DOHH2 (cell line): ENCODE results near the gene TMEM82.

Source experiments
- H3F3A ChIP-seq: fragments of 200-600 bp; sonication (generic), shearing (Covaris generic); 2 replicates; pipeline ENCODE4 v1.6.0; 2016; ENCODE audit warnings: antibody characterized with exemption, mild to moderate bottlenecking; ENCODE audit not compliant: control insufficient read depth, insufficient read depth
- H3K27ac ChIP-seq: fragments of 200-600 bp; sonication (generic); 2 replicates; pipeline ENCODE4 v1.5.1; 2014; ENCODE audit warnings: low read depth, mild to moderate bottlenecking, low read length, moderate library complexity
- H3K27me3 ChIP-seq: fragments of 200-600 bp; sonication (generic); 2 replicates; pipeline ENCODE4 v1.6.1; 2014; ENCODE audit warnings: mild to moderate bottlenecking, low read length, mixed read lengths; ENCODE audit not compliant: control insufficient read depth
- H3K36me3 ChIP-seq: fragments of 200-600 bp; sonication (generic); 2 replicates; pipeline ENCODE4 v1.6.1; 2014; ENCODE audit warnings: mild to moderate bottlenecking, low read length, moderate library complexity, mixed read lengths; ENCODE audit not compliant: control insufficient read depth
- H3K4me1 ChIP-seq: fragments of 200-600 bp; sonication (generic); 2 replicates; pipeline ENCODE4 v1.6.1; 2014; ENCODE audit warnings: mild to moderate bottlenecking, low read length, mixed read lengths; ENCODE audit not compliant: control insufficient read depth
- H3K4me2 ChIP-seq: fragments of 200-600 bp; sonication (generic); 2 replicates; pipeline ENCODE4 v1.6.0; 2014; ENCODE audit warnings: mild to moderate bottlenecking, low read length, moderate library complexity
- H3K4me3 ChIP-seq: fragments of 200-600 bp; sonication (generic); 2 replicates; pipeline ENCODE4 v1.5.1; 2014; ENCODE audit warnings: mild to moderate bottlenecking, low read length, mixed read lengths
- H3K79me2 ChIP-seq: fragments of 200-600 bp; sonication (generic); 2 replicates; pipeline ENCODE4 v1.6.1; 2014; ENCODE audit warnings: mild to moderate bottlenecking, low read length, mixed read lengths; ENCODE audit not compliant: control insufficient read depth
- H3K9me2 ChIP-seq: fragments of 200-600 bp; sonication (generic); replicated peaks from 2 replicates; pipeline ENCODE4 v1.6.1; 2014; ENCODE audit warnings: mild to moderate bottlenecking, low read length, mixed read lengths; ENCODE audit not compliant: control insufficient read depth
- H3K9me3 ChIP-seq: fragments of 200-600 bp; sonication (generic); 2 replicates; pipeline ENCODE4 v1.6.1; 2014; ENCODE audit warnings: antibody characterized with exemption, low read length, mixed read lengths; ENCODE audit not compliant: control insufficient read depth, insufficient read depth
- H4K20me1 ChIP-seq: fragments of 200-600 bp; sonication (generic); 2 replicates; pipeline ENCODE4 v1.6.0; 2014; ENCODE audit warnings: low read depth, mild to moderate bottlenecking, antibody characterized with exemption, low read length, moderate library complexity; ENCODE audit not compliant: control insufficient read depth, insufficient read depth
- EZH2phosphoT487 ChIP-seq: fragments of 200-600 bp; sonication (generic); IDR thresholded peaks from 2 replicates; pipeline ENCODE4 v1.6.1; 2017; ENCODE audit warnings: borderline replicate concordance, mild to moderate bottlenecking, antibody characterized with exemption, low read length, moderate library complexity, mixed read lengths
- TF ChIP-seq, protein P1 (sequence below): fragments of 200-600 bp; sonication (generic); IDR thresholded peaks from one replicate; pipeline ENCODE4 v1.5.1; 2014; ENCODE audit warnings: antibody characterized with exemption, mild to moderate bottlenecking, low read depth, low read length; ENCODE audit not compliant: poor library complexity, severe bottlenecking

TMEM82 gene

DNA sequence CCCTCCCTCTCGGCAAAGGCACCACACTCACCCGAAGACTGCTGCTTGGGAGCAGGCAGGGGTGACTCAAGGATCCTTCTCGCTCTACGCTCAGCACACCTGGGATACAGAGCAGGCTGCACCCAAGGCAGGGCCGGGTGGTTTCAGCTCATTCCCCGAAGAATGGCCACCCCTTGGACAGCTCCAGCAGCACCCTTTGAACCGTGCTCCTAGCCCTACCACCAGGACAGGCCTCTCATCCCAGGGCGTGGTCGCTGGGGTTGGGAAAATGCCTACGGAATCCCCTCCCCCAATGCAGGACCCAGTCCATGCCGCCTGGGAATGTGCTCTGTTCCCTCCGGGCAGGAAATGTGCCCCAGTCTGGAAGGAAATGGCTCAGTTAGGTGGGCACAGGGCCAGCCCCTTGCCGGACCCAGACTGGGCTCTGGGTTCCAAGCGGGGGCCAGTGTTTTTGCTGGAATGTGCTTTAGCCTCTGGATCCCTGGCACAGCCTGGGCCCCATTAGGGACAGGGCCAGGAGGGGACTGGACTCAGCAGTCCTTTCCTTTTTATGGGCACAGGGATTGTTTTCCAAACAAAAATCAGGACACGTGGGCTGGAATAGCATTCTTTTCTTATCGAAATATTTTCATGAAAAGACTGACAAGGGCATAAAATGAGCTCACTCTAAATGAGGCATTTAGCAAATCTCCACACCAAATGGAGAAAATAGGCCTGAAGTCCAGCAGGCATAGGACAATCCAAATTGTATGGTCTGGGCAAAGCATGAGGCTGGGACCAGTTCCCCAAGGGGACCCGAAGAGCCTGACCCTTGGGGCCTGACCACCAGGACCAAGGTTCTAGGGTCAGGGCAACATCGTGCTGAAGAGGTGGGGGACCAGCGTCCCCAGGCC is 7.3 kb downstream of the TMEM82 start:
- H3K27me3 ChIP-seq = no peaks in the 10 kb centered on the region

DNA sequence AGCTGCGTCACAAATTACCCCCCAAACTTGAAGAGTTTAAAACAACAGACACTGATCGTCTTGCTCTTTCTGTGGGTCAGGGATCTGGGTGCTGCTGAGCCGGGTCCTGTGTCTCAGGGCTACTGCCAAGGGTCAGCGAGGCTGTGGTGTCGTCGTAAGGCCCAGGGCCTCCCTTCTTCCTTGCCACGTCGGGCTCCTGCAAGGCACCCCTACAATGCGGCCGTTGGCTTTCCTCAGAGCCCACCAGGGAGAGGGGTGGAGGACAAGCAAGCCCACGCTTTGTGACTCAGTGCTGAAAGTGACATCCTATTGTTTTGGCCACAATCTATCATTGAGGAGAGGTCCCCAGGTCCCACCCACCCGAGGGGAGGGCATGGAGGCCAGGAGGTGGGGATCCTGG is 8.6 kb downstream of the TMEM82 start:
- peaks cover 9% of the 10 kb centered on the region for H3K27me3 ChIP-seq
- no peak overlapping the region for H3K4me3 ChIP-seq
- H3K9me3 ChIP-seq = no peaks in the 10 kb centered on the region
- H3K79me2 ChIP-seq = no peaks in the 10 kb centered on the region
- no peaks in the 10 kb centered on the region for H3K9me2 ChIP-seq
- no peak overlapping the region for H3K4me2 ChIP-seq
- H3F3A ChIP-seq = no peaks in the 10 kb centered on the region
- no peaks in the 10 kb centered on the region for H3K4me1 ChIP-seq
- H3K27ac ChIP-seq = no peak overlapping the region
- no peaks in the 10 kb centered on the region for H4K20me1 ChIP-seq
- TF ChIP-seq EZH2phosphoT487 = no peak
- H3K36me3 ChIP-seq = no peaks in the 10 kb centered on the region

More for the DNA sequence above, 7.3 kb downstream of the TMEM82 start:
- no peak overlapping the region for H3K27ac ChIP-seq
- H3K4me2 ChIP-seq = no peak overlapping the region
- TF ChIP-seq, protein P1, sequence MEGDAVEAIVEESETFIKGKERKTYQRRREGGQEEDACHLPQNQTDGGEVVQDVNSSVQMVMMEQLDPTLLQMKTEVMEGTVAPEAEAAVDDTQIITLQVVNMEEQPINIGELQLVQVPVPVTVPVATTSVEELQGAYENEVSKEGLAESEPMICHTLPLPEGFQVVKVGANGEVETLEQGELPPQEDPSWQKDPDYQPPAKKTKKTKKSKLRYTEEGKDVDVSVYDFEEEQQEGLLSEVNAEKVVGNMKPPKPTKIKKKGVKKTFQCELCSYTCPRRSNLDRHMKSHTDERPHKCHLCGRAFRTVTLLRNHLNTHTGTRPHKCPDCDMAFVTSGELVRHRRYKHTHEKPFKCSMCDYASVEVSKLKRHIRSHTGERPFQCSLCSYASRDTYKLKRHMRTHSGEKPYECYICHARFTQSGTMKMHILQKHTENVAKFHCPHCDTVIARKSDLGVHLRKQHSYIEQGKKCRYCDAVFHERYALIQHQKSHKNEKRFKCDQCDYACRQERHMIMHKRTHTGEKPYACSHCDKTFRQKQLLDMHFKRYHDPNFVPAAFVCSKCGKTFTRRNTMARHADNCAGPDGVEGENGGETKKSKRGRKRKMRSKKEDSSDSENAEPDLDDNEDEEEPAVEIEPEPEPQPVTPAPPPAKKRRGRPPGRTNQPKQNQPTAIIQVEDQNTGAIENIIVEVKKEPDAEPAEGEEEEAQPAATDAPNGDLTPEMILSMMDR = no peak
- TF ChIP-seq EZH2phosphoT487 = no peak
- no peaks in the 10 kb centered on the region for H4K20me1 ChIP-seq
- no peaks in the 10 kb centered on the region for H3K9me2 ChIP-seq
- no peaks in the 10 kb centered on the region for H3F3A ChIP-seq
- no peaks in the 10 kb centered on the region for H3K79me2 ChIP-seq
- no peaks in the 10 kb centered on the region for H3K9me3 ChIP-seq
- H3K36me3 ChIP-seq = no peaks in the 10 kb centered on the region
- H3K4me3 ChIP-seq = no peak overlapping the region
- H3K4me1 ChIP-seq = no peaks in the 10 kb centered on the region

DNA sequence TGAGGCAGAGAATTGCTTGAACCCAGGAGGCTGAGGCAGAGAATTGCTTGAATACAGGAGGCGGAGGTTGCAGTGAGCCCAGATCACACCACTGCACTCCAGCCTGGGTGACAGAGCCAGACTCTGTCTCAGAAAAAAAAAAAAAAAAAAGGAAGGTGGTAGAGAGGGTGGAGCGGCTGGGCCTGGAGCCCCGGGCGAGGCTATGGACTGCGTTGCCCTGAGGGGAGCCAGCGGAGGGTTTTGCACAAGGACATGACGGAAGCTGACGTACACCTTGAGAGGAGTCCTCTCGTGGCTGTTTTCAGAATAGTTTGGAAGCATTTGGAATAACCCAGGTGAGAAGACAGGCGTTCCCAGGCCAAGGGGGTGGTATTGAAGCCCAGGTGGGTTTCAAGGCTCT is 9.4 kb downstream of the TMEM82 start:
- no peak for TF ChIP-seq EZH2phosphoT487
- TF ChIP-seq, protein P1 = no peak

DNA sequence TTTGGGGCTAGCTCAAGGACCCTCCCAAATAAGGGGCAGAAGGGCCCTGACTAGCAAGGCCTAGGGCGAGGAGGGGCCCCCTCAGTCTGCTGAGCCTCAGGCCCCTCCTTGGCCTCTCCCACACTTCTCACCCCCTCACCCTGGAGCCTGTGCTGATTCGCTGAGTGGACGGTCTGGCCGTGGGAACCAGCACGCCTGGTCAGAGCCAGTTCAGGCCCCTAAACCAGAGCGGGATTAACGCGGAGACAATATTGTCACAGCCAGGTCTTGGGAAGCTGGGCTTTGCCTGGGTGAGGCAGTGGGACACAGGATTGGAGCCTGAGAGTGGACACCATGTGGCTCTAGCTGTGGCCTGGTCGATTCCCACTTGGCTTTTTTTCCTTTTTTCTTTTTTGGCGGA is 11.5 kb downstream of the TMEM82 start:
- no peaks in the 10 kb centered on the region for H4K20me1 ChIP-seq
- no peak overlapping the region for H3K27ac ChIP-seq
- no peaks in the 10 kb centered on the region for H3F3A ChIP-seq
- no peaks in the 10 kb centered on the region for H3K9me3 ChIP-seq
- no peak for TF ChIP-seq EZH2phosphoT487
- TF ChIP-seq, protein P1 = no peak
- no peaks in the 10 kb centered on the region for H3K4me1 ChIP-seq
- H3K27me3 ChIP-seq = peaks cover 33% of the 10 kb centered on the region
- no peak overlapping the region for H3K4me2 ChIP-seq
- no peaks in the 10 kb centered on the region for H3K79me2 ChIP-seq
- H3K4me3 ChIP-seq = no peak overlapping the region
- H3K36me3 ChIP-seq = no peaks in the 10 kb centered on the region
- H3K9me2 ChIP-seq = no peaks in the 10 kb centered on the region

More for the DNA sequence above, 9.4 kb downstream of the TMEM82 start:
- no peaks in the 10 kb centered on the region for H3K4me1 ChIP-seq
- no peaks in the 10 kb centered on the region for H3F3A ChIP-seq
- no peaks in the 10 kb centered on the region for H3K36me3 ChIP-seq
- no peak overlapping the region for H3K27ac ChIP-seq
- peaks cover 16% of the 10 kb centered on the region for H3K27me3 ChIP-seq
- H3K4me2 ChIP-seq = no peak overlapping the region
- no peaks in the 10 kb centered on the region for H4K20me1 ChIP-seq
- H3K4me3 ChIP-seq = no peak overlapping the region
- H3K79me2 ChIP-seq = no peaks in the 10 kb centered on the region
- H3K9me2 ChIP-seq = no peaks in the 10 kb centered on the region
- H3K9me3 ChIP-seq = no peaks in the 10 kb centered on the region
